ENCODE data around the gene NOX5. TPM values are rescaled to one million over a fixed set of nuclear protein-coding genes. Genes with fewer than 3 reads are reported as not detected.

Gene NOX5
- total RNA-seq, 1 experiment from 2014 or later: 339 TPM

DNA sequence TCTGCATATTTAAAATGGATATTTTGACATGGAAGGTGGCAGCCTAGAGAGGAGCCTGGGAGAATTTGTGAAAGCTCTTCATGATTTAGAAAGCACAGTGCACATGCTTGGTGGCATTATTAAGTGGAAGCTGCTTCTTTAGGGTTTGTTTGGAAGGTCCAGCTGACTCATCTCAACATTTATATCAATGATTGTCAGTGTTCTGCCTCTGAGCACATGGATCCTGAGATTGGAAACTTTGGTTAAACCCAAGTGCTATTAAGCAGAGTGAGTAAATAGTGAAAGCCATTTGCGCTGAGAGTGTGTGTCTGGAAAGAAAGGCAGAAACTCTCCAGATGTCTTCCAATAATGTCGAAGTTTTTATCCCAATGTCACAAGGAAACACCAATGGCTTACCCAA, 7.4 kb downstream of the NOX5 start:
- ATAC-seq (no peak), DNase-seq (no peak)
- no peak overlapping the region for H3K9ac ChIP-seq (ENCODE audit: low read length)
- no peaks in the 10 kb centered on the region for H3K9me3 ChIP-seq (ENCODE audit: low read length)
- TF ChIP-seq EZH2 (IDR thresholded peaks at IDR 0.05; ENCODE audit: low read length, unreplicated experiment): no peak
- TF ChIP-seq, protein P1, sequence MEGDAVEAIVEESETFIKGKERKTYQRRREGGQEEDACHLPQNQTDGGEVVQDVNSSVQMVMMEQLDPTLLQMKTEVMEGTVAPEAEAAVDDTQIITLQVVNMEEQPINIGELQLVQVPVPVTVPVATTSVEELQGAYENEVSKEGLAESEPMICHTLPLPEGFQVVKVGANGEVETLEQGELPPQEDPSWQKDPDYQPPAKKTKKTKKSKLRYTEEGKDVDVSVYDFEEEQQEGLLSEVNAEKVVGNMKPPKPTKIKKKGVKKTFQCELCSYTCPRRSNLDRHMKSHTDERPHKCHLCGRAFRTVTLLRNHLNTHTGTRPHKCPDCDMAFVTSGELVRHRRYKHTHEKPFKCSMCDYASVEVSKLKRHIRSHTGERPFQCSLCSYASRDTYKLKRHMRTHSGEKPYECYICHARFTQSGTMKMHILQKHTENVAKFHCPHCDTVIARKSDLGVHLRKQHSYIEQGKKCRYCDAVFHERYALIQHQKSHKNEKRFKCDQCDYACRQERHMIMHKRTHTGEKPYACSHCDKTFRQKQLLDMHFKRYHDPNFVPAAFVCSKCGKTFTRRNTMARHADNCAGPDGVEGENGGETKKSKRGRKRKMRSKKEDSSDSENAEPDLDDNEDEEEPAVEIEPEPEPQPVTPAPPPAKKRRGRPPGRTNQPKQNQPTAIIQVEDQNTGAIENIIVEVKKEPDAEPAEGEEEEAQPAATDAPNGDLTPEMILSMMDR (conservative IDR thresholded peaks at IDR 0.05; ENCODE audit: low read depth, low read length): no peak
- no peak for TF ChIP-seq EZH2phosphoT487 (IDR thresholded peaks at IDR 0.05; ENCODE audit: borderline replicate concordance, low read length)
- H3K36me3 ChIP-seq (ENCODE audit: low read depth, low read length): no peaks in the 10 kb centered on the region
- intact Hi-C loops (cut with micrococcal nuclease): no loop called here
- no peak overlapping the region for H3K27ac ChIP-seq (ENCODE audit: low read length)
- H3K27me3 ChIP-seq (ENCODE audit: low read length): no peaks in the 10 kb centered on the region
- ChIA-PET CTCF (no interaction called here), POLR2A (ENCODE audit: unreplicated experiment) (no interaction called here)
- no peaks in the 10 kb centered on the region for H3K79me2 ChIP-seq (ENCODE audit: low read length)
- H3K4me2 ChIP-seq (ENCODE audit: low read length): no peak overlapping the region
- no peak overlapping the region for H3K4me3 ChIP-seq (ENCODE audit: low read length)
- no peak overlapping the region for H2AFZ ChIP-seq (ENCODE audit: low read length)
- H3K4me1 ChIP-seq (ENCODE audit: insufficient read depth, low read length): no peaks in the 10 kb centered on the region
- H3F3A ChIP-seq (ENCODE audit: low read length, unreplicated experiment): no peaks in the 10 kb centered on the region
- H4K20me1 ChIP-seq (ENCODE audit: low read length): no peaks in the 10 kb centered on the region
- H3K9me2 ChIP-seq (replicated peaks; ENCODE audit: low read length): no peaks in the 10 kb centered on the region
- no TSS peak for BruUV-seq (replicated peaks)

GRCh38 chr15:69025320-69025719, 10.8 kb downstream of the NOX5 start:
- POLR2A ChIA-PET (ENCODE audit: unreplicated experiment): no interaction called here
- intact Hi-C loops (cut with micrococcal nuclease): no loop called here
- no TSS peak for BruUV-seq (replicated peaks)

GRCh38 chr15:69026355-69026754, 11.9 kb downstream of the NOX5 start:
- no peak for DNase-seq
- Histone ChIP-seq H3F3A (ENCODE audit: low read length, unreplicated experiment) (no peaks in the 10 kb centered on the region), H3K27ac (ENCODE audit: low read length) (no peak overlapping the region), H3K36me3 (ENCODE audit: low read depth, low read length) (no peaks in the 10 kb centered on the region), H3K4me1 (ENCODE audit: insufficient read depth, low read length) (peaks cover 8% of the 10 kb centered on the region), H3K9me3 (ENCODE audit: low read length) (no peaks in the 10 kb centered on the region), H3K4me2 (ENCODE audit: low read length) (no peak overlapping the region), H3K9me2 (replicated peaks; ENCODE audit: low read length) (no peaks in the 10 kb centered on the region), H3K4me3 (ENCODE audit: low read length) (no peak overlapping the region), H3K9ac (ENCODE audit: low read length) (no peak overlapping the region), H4K20me1 (ENCODE audit: low read length) (no peaks in the 10 kb centered on the region), H3K79me2 (ENCODE audit: low read length) (no peaks in the 10 kb centered on the region), H2AFZ (ENCODE audit: low read length) (no peak overlapping the region), H3K27me3 (ENCODE audit: low read length) (no peaks in the 10 kb centered on the region)
- ChIA-PET CTCF (no interaction called here), POLR2A (ENCODE audit: unreplicated experiment) (no interaction called here)
- no TSS peak for BruUV-seq (replicated peaks)
- intact Hi-C loops (cut with micrococcal nuclease): no loop called here
- no peak for ATAC-seq
- TF ChIP-seq, protein P1 (conservative IDR thresholded peaks at IDR 0.05; ENCODE audit: low read depth, low read length): no peak
- no peak for TF ChIP-seq EZH2 (IDR thresholded peaks at IDR 0.05; ENCODE audit: low read length, unreplicated experiment)
- no peak for TF ChIP-seq EZH2phosphoT487 (IDR thresholded peaks at IDR 0.05; ENCODE audit: borderline replicate concordance, low read length)

More at GRCh38 chr15:69025320-69025719, 10.8 kb downstream of the NOX5 start:
- Histone ChIP-seq H3K27ac (ENCODE audit: low read length) (no peak overlapping the region), H3K4me2 (ENCODE audit: low read length) (no peak overlapping the region), H3K36me3 (ENCODE audit: low read depth, low read length) (no peaks in the 10 kb centered on the region), H3F3A (ENCODE audit: low read length, unreplicated experiment) (no peaks in the 10 kb centered on the region), H3K9me3 (ENCODE audit: low read length) (no peaks in the 10 kb centered on the region), H3K4me1 (ENCODE audit: insufficient read depth, low read length) (no peaks in the 10 kb centered on the region), H3K27me3 (ENCODE audit: low read length) (no peaks in the 10 kb centered on the region), H3K4me3 (ENCODE audit: low read length) (no peak overlapping the region), H3K9me2 (replicated peaks; ENCODE audit: low read length) (no peaks in the 10 kb centered on the region), H4K20me1 (ENCODE audit: low read length) (no peaks in the 10 kb centered on the region), H3K79me2 (ENCODE audit: low read length) (no peaks in the 10 kb centered on the region), H2AFZ (ENCODE audit: low read length) (no peak overlapping the region), H3K9ac (ENCODE audit: low read length) (no peak overlapping the region)
- CTCF ChIA-PET: no interaction called here
- TF ChIP-seq, protein P1 (conservative IDR thresholded peaks at IDR 0.05; ENCODE audit: low read depth, low read length): no peak
- no peak for TF ChIP-seq EZH2phosphoT487 (IDR thresholded peaks at IDR 0.05; ENCODE audit: borderline replicate concordance, low read length)
- no peak for TF ChIP-seq EZH2 (IDR thresholded peaks at IDR 0.05; ENCODE audit: low read length, unreplicated experiment)
- DNase-seq (no peak), ATAC-seq (no peak)

Measured in PC-3 (cell line).